ENCODE results near the gene SOAT1.

Gene SOAT1

DNA sequence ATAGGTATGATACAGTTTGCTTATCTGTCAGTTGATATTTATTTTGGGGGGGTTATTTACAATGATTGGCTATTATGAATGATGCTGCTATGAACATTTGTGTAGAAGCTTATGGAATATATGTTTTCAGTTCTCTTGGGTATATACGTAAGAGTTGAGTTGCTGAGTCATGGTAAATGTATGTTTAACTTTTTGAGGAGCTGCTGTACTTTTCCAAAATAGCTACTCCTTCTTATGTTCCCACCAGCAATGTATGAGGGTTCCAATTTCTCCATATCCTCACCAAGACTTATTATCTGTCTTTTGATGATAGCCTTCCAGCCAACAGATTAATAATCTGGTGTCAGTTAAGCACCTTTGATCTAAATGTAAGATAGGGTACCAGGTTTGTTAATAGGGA, 11.9 kb downstream of the SOAT1 start:
- no peak for DNase-seq (ENCODE audit: extremely low read depth, low read depth)
- TF ChIP-seq, protein P1, sequence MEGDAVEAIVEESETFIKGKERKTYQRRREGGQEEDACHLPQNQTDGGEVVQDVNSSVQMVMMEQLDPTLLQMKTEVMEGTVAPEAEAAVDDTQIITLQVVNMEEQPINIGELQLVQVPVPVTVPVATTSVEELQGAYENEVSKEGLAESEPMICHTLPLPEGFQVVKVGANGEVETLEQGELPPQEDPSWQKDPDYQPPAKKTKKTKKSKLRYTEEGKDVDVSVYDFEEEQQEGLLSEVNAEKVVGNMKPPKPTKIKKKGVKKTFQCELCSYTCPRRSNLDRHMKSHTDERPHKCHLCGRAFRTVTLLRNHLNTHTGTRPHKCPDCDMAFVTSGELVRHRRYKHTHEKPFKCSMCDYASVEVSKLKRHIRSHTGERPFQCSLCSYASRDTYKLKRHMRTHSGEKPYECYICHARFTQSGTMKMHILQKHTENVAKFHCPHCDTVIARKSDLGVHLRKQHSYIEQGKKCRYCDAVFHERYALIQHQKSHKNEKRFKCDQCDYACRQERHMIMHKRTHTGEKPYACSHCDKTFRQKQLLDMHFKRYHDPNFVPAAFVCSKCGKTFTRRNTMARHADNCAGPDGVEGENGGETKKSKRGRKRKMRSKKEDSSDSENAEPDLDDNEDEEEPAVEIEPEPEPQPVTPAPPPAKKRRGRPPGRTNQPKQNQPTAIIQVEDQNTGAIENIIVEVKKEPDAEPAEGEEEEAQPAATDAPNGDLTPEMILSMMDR (IDR thresholded peaks at IDR 0.05; ENCODE audit: low read depth, low read length) = no peak

DNA sequence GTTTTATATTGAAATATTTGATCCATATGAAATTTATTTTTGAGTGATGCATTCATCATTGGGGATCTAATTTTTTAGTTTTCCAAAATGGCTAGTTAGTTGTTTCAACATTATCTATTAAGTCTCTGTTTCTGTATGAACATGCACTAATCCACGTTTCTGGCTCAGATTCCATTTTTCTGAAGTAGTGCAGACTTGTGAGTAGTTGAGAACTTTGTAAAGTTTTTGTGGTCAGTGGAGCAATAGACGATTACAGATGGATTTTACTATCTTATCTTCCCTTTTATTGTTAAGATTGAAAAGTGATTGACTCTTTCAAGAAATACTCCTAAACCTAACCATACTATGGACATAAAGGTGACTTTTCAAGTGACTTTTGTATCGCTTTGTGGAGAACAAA, 16.7 kb downstream of the SOAT1 start:
- TF ChIP-seq, protein P1 (IDR thresholded peaks at IDR 0.05; ENCODE audit: low read depth, low read length) = no peak

DNA sequence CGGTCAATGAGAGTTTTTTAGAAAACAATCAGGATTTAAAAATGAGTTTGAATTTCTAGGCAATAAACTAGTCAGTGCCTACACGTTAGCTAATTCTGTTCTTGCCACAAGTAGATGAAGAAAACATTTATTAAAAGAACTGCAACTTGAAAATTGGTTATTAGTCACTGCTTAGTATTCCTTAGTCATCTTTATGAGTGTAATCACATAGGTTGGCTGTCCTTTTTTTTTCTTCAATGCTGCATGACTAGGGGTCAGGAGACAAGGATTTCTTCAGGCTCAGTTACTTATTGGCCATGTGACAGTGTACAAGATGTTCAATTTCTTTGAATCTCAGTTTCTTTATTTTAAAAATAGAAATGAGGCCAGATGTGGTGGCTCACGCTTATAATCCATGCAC, 17.1 kb downstream of the SOAT1 start:
- TF ChIP-seq, protein P1 (IDR thresholded peaks at IDR 0.05; ENCODE audit: low read depth, low read length) = no peak
- DNase-seq (ENCODE audit: extremely low read depth, low read depth) = no peak

More for the DNA sequence above, 16.7 kb downstream of the SOAT1 start:
- no peak for DNase-seq (ENCODE audit: extremely low read depth, low read depth)

DNA sequence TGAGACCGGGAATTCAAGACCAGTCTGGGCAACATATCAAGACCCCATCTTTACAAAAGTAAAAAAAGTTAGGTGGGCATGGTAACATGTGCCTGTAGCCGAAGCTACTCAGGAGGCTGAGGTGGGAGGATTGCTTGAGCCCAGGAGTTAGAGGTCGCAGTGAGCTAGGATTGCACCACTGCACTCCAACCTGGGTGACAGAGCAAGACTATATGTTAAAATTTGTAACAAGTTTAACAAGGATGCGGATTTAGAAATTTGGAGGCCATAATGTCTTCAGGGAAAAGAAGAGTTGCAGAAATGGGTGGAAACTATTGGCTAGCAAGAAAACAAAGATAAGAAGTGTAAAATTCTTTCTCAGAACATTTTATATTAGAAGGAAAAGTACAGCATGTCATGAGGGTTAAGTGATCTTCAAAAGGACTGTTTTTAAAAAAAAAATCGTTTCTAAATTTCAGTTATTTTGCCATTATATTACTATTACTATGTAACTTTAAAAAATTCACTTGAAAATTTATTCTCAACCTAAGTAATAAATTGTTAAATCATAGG, 17.6 kb downstream of the SOAT1 start:
- DNase-seq (ENCODE audit: extremely low read depth, low read depth) = no peak
- TF ChIP-seq, protein P1 (IDR thresholded peaks at IDR 0.05; ENCODE audit: low read depth, low read length) = no peak

DNA sequence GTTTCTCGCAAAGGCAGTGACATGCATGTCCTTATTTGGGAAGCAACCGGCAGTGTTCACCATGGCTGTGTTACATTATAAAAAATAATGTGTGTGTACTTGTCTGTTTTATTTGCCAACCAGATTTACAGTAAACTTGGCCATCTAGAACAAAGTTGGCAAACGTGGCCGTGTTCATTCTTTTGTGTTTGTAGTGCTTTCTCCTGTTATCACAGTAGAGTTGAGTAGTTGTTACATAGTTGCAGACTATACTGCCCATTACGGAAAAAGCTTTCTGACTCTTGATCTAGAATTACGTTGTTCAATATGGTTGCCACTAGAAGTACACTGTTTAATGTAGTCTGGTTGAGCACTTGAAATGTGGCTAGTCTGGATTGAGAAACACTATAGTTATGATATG, 19.4 kb downstream of the SOAT1 start:
- no peak for DNase-seq (ENCODE audit: extremely low read depth, low read depth)
- TF ChIP-seq, protein P1 (IDR thresholded peaks at IDR 0.05; ENCODE audit: low read depth, low read length) = no peak

DNA sequence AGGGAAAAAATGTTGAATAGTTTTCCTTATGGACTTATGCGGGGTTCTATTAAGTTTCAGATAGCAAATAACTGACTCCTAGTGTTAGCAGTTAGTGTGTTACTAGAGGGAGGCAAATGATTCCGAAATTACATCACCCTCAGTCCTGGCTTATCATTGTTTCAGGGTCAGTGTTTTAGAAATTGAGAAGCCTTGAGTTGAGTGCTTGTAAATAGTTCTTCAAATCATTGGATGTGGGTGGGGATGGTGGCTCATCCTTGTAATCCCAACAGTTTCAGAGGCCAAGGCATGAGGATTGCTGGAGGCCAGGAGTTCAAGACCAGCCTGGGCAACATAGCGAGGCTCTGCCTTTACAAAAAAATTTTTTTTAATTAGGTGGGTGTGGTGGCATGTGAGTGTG, 21.3 kb downstream of the SOAT1 start:
- TF ChIP-seq, protein P1 (IDR thresholded peaks at IDR 0.05; ENCODE audit: low read depth, low read length) = no peak
- DNase-seq (ENCODE audit: extremely low read depth, low read depth) = no peak

DNA sequence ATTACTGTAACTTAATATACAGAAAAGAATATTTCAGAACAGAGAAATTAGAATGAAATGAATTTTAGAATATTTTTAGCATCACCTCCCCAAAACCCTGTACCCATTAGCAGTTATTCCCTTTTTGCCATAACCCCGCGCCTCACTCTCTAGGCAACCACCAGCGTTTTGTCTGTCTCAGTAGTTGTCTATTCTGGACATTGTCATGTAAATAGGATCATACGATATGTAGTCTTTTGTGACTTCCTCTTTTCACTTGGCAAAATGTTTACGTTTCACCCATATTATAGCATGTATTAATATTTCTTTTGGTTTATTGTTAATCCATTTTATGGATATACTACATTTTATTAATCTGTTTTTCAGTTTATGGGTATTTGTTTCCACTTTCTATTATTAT, 24.9 kb downstream of the SOAT1 start:
- no peak for DNase-seq (ENCODE audit: extremely low read depth, low read depth)
- TF ChIP-seq, protein P1 (IDR thresholded peaks at IDR 0.05; ENCODE audit: low read depth, low read length) = no peak

Measured in AG09319 (cell line).